Epidermal melanocyte (primary cell): ENCODE measurements around the gene KCNG3.
A peak's percentile ranks its signal among the peaks of the same experiment; 100 is the strongest.

Source experiments
- DNase-seq: peaks from one replicate; pipeline ENCODE4 v3.0.0; 2011; ENCODE audit warnings: low spot score; ENCODE audit not compliant: insufficient read length

KCNG3 gene

GRCh38 chr2:42493468-42494354 lies at the start of gene KCNG3:
Gene KCNG3, minus strand, starts transcription at chr2:42493982. Its CDS starts 481 bp downstream, at chr2:42493501.
- DNase-seq, result no peak

GRCh38 chr2:42542871-42543270 lies 49.1 kb upstream of the KCNG3 start:
- no peak for DNase-seq

GRCh38 chr2:42537493-42537892 lies 43.7 kb upstream of the KCNG3 start:
- DNase-seq, result no peak

GRCh38 chr2:42532397-42532796 lies 38.6 kb upstream of the KCNG3 start:
- DNase-seq, result no peak

- no peak for DNase-seq
Measured at GRCh38 chr2:42523341-42523740, 29.6 kb upstream of the KCNG3 start.

- no peak for DNase-seq
Measured at GRCh38 chr2:42522035-42522434, 28.3 kb upstream of the KCNG3 start.

GRCh38 chr2:42519624-42520023 lies 25.8 kb upstream of the KCNG3 start:
- DNase-seq, result no peak

GRCh38 chr2:42516418-42516901 lies 22.7 kb upstream of the KCNG3 start:
- no peak for DNase-seq

GRCh38 chr2:42513252-42513918 lies 19.6 kb upstream of the KCNG3 start:
- DNase-seq, result peak; percentile 62

- no peak for DNase-seq
Measured at GRCh38 chr2:42510608-42511243, 16.9 kb upstream of the KCNG3 start.

GRCh38 chr2:42510191-42510590 lies 16.4 kb upstream of the KCNG3 start:
- no peak for DNase-seq

- DNase-seq, result no peak
Measured at GRCh38 chr2:42504364-42505230, 10.8 kb upstream of the KCNG3 start.

- no peak for DNase-seq
Measured at GRCh38 chr2:42503291-42503690, 9.5 kb upstream of the KCNG3 start.

GRCh38 chr2:42498497-42498896 lies 4.7 kb upstream of the KCNG3 start:
- DNase-seq, result no peak

- no peak for DNase-seq
Measured at GRCh38 chr2:42495611-42496010, 1.8 kb upstream of the KCNG3 start.

- DNase-seq, result no peak
Measured at GRCh38 chr2:42495234-42495581, 1.4 kb upstream of the KCNG3 start.

GRCh38 chr2:42494355-42495233 lies 812 bp upstream of the KCNG3 start:
- DNase-seq, result peak; percentile 79

- DNase-seq, result no peak
Measured at GRCh38 chr2:42492691-42493467, 903 bp downstream of the KCNG3 start.

GRCh38 chr2:42488297-42488696 lies 5.5 kb downstream of the KCNG3 start:
- no peak for DNase-seq
